ENCODE data around the gene SGK1.
"Not testable (repeated sequence)": the region's sequence is repeated elsewhere in the genome, so short reads cannot be mapped to it uniquely, and the experiment has no call there.

Gene SGK1

GRCh38 chr6:134326192-134326591 lies 8.3 kb upstream of the SGK1 start:
- DNase-seq: not testable (repeated sequence)

DNA sequence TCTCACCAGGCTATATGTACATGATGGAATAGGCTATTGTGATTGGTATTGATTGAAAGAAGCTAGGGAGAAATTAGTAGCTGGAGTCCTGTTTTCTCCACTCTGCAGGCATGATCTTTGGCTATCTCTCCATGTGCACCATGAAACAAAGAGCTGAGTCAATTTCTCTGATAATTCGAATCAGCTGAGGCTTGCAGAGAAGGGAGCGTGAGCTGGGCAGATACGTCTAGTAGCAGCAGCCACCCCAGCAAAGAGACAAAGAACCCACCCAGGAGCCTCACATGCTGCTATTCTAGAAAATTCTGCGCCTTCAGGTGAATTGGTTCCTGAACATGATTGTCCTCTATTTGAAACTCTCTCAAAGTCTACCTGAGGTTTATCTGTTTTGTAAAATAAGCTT lies 6.9 kb upstream of the SGK1 start:
- no peak for DNase-seq

- no peak for DNase-seq
Measured at GRCh38 chr6:134324141-134324540, 6.2 kb upstream of the SGK1 start.

DNA sequence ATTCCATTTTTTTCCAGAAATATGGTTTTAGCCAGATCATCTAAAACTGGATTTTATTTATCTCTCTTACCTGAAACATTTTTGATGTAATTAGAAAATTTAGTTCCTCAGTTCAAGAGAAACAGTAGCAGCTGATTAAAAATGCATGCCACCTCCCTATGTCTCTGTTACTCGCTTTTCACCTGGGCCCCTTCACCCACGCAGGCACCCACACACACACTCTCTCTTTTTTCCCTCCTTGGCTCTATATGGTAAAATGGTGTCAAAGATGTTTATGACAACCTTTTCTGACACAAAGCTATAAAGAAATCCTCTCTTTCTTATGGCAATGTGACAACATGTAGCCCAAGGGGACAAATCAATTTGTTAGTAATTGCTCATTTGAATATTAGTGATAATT lies 5.8 kb upstream of the SGK1 start:
- no peak for DNase-seq

GRCh38 chr6:134323294-134323693 lies 5.4 kb upstream of the SGK1 start:
- no peak for DNase-seq

DNA sequence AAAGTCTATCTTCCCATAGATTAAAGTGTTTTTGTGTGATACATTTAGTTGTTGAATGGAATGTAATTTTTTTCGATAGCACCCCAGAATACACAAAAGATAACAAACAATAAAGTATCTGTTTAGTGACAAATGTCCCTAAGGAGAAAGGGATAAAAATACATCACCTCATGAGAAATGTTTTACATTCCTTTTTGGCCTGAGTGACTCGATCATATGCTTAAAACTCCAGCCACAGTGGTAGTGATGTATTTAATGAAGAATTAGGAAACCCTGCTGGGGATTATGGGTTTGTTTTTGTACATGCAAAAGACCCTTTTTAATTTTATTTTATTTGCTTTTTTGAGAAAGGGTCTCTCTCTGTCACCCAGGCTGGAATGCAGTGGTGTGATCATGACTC lies 4.3 kb upstream of the SGK1 start:
- no peak for DNase-seq

- no peak for DNase-seq
Measured at GRCh38 chr6:134321246-134321645, 3.3 kb upstream of the SGK1 start.

GRCh38 chr6:134319686-134320085 lies 1.8 kb upstream of the SGK1 start:
- DNase-seq: not testable (repeated sequence)

- no peak for DNase-seq
Measured at GRCh38 chr6:134318974-134319281, 1.0 kb upstream of the SGK1 start.

GRCh38 chr6:134318236-134318973 lies 493 bp upstream of the SGK1 start:
- no peak for DNase-seq

GRCh38 chr6:134316733-134317431 lies 1.0 kb downstream of the SGK1 start:
- no peak for DNase-seq

- no peak for DNase-seq
Measured at GRCh38 chr6:134315974-134316441, 1.9 kb downstream of the SGK1 start.

GRCh38 chr6:134315189-134315588 lies 2.7 kb downstream of the SGK1 start:
- DNase-seq: no peak

DNA sequence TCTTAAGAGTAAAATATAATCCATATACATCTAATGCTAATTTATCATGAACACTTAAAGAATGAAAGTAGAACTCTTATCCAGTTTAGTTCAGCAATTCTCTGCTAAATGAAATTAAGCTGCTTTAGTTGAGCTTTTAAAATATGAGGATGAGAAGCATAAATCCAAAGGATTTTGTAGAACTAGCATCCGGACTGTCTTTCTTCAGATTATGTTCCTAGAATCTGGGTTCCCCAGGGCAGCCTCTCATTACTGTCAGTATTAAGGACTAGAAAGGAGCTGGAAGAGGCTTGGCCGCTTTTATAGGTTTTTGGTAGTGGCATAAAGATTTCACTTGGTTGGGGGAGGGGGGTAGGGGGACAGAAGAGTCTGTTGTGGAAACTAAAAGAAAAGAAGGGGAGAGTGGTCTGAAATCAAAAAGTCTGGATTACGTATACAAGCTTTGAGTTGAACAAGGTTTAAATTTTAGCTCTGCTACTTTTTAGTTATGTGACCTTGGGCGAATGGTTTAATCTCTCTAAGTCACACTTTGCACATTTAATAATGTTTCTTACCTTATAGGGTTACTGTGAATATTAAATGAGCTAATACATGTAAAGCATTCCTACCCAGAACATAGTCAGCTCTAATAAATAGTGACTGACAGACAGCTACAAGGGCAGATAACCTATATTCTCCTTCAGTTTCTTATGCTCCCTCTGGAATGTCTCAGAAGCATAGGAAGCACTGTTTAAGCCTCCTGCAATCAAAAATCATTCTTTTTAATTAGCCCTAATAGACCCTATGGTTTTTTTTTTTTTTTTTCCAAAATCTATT lies 3.7 kb downstream of the SGK1 start:
- no peak for DNase-seq

GRCh38 chr6:134312038-134312660 lies 5.8 kb downstream of the SGK1 start:
- no peak for DNase-seq

GRCh38 chr6:134310817-134311216 lies 7.1 kb downstream of the SGK1 start:
- DNase-seq: no peak

DNA sequence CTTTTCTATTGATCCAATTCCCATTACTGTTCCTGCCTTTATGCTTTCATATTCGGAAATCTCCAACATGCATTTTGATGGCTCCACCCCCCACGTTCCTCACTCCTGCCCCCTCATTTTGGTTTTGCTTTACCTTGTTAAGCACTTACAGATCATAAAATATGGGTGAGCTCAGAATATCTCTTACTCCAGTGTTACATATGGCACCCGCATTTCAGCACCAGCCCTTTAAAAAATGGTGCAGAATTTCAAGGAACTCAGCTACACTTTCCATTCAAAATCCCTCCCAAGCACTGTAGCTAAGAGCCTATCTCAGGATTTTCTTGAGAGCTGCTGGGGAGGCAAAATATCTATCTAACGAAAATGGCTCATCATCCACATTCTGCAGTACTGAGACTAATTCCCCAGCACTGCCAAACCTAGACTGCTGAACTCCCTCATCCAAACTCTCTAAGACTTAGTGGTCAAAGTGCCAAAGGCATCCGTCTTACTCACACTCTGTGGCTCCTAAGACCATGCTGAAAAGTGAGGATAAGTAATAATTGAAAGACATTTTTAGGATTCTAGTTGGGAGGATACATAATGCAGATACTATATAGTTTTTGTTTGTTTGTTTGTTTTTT lies 7.8 kb downstream of the SGK1 start:
- DNase-seq: no peak

DNA sequence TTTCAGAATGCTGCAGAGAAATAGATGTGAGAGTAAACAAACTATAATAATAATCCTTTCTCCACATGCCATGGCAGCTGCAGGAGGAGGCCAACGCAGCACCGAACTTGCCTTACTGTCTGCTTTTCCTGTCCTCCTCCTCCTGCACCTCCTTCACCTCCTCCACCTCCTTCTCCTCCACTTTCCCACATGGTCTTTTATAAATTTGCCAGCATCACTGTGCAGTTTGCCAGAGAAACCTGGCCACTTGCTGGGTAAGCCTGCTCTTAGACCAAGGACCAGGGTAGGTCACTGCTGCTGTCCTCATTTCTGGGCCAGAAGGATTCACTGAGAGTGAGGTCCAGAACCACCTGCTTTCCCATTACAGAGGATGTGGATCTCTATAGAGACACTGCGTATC lies 8.7 kb downstream of the SGK1 start:
- no peak for DNase-seq

GRCh38 chr6:134308800-134309199 lies 9.1 kb downstream of the SGK1 start:
- no peak for DNase-seq

DNA sequence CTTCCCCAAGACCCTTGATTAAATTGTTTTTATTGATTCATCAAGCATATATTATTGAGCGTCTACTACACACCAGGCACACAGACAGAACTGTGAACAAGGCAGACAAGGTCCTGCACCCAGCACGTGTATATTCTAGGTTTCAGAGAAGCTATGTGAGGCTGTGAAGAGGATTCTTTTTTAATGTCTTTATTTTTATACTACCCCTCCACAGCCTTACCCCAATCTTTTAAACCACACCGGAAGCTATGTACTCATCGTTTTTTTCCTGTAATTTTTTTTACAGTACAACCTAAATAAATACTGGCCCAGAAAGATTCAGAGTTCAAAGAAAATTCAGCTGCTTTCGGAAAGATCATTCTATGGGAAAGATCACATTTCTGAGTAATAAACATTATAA lies 10.0 kb downstream of the SGK1 start:
- DNase-seq: no peak

DNA sequence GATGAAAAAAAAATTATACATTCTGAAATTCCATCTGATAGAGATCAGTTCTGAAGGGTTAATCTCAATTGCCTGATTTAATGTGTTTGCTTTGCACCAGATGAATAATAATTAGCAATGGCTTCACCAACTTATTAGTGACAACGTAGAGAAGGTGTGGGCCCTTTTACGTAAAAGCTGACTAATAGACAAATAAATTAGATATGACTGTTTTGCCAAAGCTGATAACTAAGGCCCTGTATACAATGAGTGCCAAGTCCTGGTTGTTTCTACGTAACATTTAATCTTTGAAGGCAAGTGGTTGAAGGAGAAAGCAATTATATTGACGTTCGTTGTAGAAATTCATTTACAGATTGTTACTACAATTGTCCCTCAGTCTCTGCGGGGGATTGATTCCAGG lies 10.8 kb downstream of the SGK1 start:
- DNase-seq: no peak

DNA sequence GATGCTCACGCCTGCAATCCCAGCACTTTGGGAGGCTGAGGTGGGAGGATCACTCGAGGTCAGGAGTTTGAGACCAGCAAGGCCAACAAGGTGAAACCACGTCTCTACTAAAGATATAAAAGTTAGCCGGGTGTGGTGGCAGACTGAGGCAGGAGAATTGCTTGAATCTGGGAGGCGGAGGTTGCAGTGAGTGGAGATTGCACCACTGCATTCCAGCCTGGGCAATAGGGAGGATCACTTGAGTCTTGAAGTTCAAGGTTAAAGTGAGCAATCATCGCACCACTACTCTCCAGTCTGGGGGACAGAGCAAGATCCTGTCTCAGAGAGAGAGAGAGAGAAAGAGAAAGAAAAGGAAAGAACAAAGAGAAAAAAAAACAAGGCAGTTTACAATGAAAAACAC lies 13.5 kb downstream of the SGK1 start:
- not testable (repeated sequence) for DNase-seq

- no peak for DNase-seq
Measured at GRCh38 chr6:134303891-134304290, 14.0 kb downstream of the SGK1 start.

Data from activated effector memory CD4-positive, alpha-beta T cell treated with anti-CD3 and anti-CD28 coated beads, Interleukin-2, amount 50 U/mL, for 16 hours (primary cell).